Right lobe of liver (tissue), 6 donors: ENCODE data around the gene RNF150. TPM values are rescaled to one million over a fixed set of nuclear protein-coding genes. Genes with fewer than 3 reads are reported as not detected.

Source experiments
- ATAC-seq, 4 donors: fragments of 200-7000 bp; cut with Tn5 transposase; one replicate each; pipeline ENCODE4 v1.9.1; 2020; ENCODE audit warnings: mild to moderate bottlenecking in 4 of 4, moderate library complexity in 4 of 4
- DNase-seq, 3 donors: peaks; one replicate each; pipeline ENCODE4 v3.0.0-alpha.2; 2020
- H3K27ac ChIP-seq, 3 donors: fragments of 200-600 bp; one replicate each; pipeline ENCODE4 v1.8.0; 2022
- H3K27me3 ChIP-seq, 2 donors: fragments of 200-600 bp; one replicate each; pipeline ENCODE4 v1.8.0; 2022
- H3K36me3 ChIP-seq, 4 donors: fragments of 200-600 bp; sonication (generic) in 1 of 4; one replicate each; pipeline versions ENCODE4 v1.5.1 to v1.8.0; 2017 to 2022; ENCODE audit warnings: control low read depth in 1 of 4
- H3K4me1 ChIP-seq, 4 donors: fragments of 200-600 bp; sonication (generic) in 1 of 4; one replicate each; pipeline versions ENCODE4 v1.5.1 to v1.8.0; 2017 to 2022; ENCODE audit warnings: control low read depth in 1 of 4
- H3K4me3 ChIP-seq, 3 donors: fragments of 200-600 bp; one replicate each; pipeline ENCODE4 v1.8.0; 2022
- H3K9me3 ChIP-seq, 4 donors: fragments of 200-600 bp; sonication (generic) in 1 of 4; one replicate each; pipeline versions ENCODE4 v1.5.1 to v1.8.0; 2017 to 2022; ENCODE audit warnings: control low read depth in 1 of 4
- POLR2A ChIP-seq: fragments of 450-650 bp; IDR thresholded peaks from one replicate; pipeline ENCODE4 v1.6.1; 2017; ENCODE audit warnings: antibody characterized with exemption, mild to moderate bottlenecking
- WGBS: methylation state at CpG from one replicate; pipeline ENCODE4 v1.1.6; 2018; ENCODE audit warnings: low coverage, low lambda C conversion rate; ENCODE audit not compliant: insufficient coverage; ENCODE audit errors: missing lambda C conversion rate; 5-methylcytosine and 5-hydroxymethylcytosine counted together
- intact Hi-C, 2 donors: fragments of 100-400 bp; cut with DNase I; formaldehyde crosslinking; loops; one replicate each; pipeline versions ENCODE4 v1.11.2 to v1.14.1; 2022
- total RNA-seq, 6 experiments: library from RNA; depleted of rRNA in 2 of 6; stranded (reverse); fragments of >200 nt in 2 of 6; fragmentation: NEBNext Ultra II Directional in 3 of 6; extraction: Animal tissue kit (Norgen Biotek cat#: 25700) in 3 of 6; gene quantifications; one replicate each; pipeline versions ENCODE4 v1.1.0 to v1.2.4, GENCODE V29; 2016 to 2023
- TF ChIP-seq, protein P1 (sequence below), 4 donors: fragments of 200-600 bp in 3 of 4; fragments of 450-650 bp in 1 of 4; IDR thresholded peaks; one replicate each; pipeline versions ENCODE4 v1.5.1 to v1.8.0; 2016 to 2022; ENCODE audit warnings: antibody characterized with exemption in 4 of 4, mild to moderate bottlenecking in 2 of 4
- donor health status: DM: no; HTN: yes; CAD: no.
- donor health status: DM: no; HTN: no; CAD: no.
- donor health status: DM: no; HTN: no; CAD: no.
- donor health status: DM: no; HTN: yes; CAD: no.
- donor health status: DM: no; HTN: yes; CAD: no.

RNF150 gene
- total RNA-seq, 6 experiments from 2014 or later, result 1.2 to 1.8 (median 1.5) TPM

DNA sequence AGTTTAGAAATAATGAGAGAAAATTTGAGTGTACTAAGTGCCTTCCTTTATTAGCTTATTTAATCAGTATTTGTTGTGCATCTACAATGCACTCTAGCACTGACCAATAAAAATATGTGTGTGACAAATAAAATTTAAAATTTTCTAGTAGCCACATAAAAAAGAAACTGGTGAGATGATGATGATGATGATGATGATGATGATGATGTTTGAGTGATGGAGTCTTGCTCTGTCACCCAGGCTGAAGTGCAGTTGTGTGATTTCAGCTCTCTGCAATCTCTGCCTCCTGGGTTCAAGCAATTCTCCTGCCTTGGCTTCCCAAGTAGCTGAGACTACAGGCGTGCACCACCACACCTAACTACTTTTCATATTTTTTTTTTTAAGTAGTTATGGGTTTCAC is 110.2 kb downstream of the RNF150 start:
- Histone ChIP-seq H3K4me1 (no peaks in the 10 kb centered on the region), H3K27ac (no peak overlapping the region), H3K9me3 (no peaks in the 10 kb centered on the region), H3K36me3 (no peaks in the 10 kb centered on the region), H3K27me3 (no peaks in the 10 kb centered on the region), H3K4me3 (no peak overlapping the region)
- DNase-seq (no peak), ATAC-seq (no peak)
- 58% methylated on average over 1 of the region's 1 CpG for WGBS
- intact Hi-C loops, result no loop called here
- TF ChIP-seq, protein P1, sequence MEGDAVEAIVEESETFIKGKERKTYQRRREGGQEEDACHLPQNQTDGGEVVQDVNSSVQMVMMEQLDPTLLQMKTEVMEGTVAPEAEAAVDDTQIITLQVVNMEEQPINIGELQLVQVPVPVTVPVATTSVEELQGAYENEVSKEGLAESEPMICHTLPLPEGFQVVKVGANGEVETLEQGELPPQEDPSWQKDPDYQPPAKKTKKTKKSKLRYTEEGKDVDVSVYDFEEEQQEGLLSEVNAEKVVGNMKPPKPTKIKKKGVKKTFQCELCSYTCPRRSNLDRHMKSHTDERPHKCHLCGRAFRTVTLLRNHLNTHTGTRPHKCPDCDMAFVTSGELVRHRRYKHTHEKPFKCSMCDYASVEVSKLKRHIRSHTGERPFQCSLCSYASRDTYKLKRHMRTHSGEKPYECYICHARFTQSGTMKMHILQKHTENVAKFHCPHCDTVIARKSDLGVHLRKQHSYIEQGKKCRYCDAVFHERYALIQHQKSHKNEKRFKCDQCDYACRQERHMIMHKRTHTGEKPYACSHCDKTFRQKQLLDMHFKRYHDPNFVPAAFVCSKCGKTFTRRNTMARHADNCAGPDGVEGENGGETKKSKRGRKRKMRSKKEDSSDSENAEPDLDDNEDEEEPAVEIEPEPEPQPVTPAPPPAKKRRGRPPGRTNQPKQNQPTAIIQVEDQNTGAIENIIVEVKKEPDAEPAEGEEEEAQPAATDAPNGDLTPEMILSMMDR (IDR thresholded peaks at IDR 0.05), result no peak
- TF ChIP-seq POLR2A, result no peak

DNA sequence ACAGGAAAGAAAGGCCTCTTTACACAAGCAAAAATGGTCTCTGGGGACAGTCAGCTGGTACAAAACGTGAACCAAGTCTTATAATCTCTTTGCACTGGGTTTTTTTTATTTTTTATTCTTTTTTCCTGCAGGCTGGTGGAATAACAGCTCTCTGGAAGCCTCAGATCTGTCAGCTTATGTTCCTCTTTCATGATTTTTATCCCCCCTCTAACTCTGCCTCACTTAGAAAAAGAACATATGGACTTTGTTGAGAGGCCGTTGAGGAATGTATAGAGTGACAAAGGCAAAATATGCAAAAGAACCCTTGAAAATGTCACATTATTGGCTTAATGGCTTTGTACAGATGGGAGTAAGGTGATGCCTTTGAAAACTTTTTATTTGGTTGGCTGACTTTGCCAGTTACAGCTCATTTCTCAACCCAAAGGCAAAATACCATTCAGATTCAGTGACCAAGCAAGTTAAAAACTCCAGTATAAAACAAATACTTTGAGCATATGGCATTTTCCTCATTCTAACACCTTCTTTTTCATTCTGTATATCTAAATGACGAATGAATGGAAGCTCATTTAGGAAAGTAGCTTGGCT is 111.1 kb downstream of the RNF150 start:
- Histone ChIP-seq H3K27ac (no peak overlapping the region), H3K4me1 (no peaks in the 10 kb centered on the region), H3K27me3 (no peaks in the 10 kb centered on the region), H3K9me3 (no peaks in the 10 kb centered on the region), H3K36me3 (no peaks in the 10 kb centered on the region), H3K4me3 (no peak overlapping the region)
- no peak for TF ChIP-seq POLR2A
- TF ChIP-seq, protein P1 (IDR thresholded peaks at IDR 0.05), result no peak
- DNase-seq (no peak), ATAC-seq (no peak)
- intact Hi-C loops, result no loop called here
- WGBS, result 71% methylated on average over 3 of the region's 3 CpGs

DNA sequence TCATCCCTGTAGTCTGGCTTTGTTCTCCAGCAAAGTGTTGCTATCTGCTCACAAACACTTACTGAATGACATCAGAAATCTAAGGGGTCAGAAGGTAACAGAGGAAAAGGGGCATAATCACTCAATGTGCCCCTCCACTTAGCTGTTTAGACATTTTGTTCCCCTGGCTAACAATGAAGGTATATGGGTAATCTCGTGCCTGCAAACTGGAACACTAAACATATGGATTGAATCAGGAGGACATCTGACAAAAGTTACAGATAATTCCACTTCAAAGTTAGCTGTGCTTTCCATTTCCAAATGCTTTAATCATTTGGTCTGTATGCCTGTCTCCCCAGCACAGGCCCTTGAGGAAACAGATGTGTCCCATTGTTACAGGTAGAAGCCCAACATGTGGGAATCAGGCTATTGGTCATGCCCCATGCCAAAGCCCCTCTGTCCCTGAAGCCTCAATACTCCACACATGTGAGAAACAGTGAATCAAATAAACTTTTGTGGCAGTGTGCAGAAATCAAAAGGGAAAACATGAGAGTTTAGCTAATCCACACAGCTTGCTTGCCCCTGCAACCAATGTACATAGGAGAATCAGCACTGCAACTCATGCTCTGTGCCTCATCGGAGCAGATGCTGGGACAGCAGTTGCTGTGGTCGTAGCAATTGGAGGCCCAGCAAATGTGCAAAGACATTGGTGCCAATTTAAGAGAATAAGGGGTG is 111.7 kb downstream of the RNF150 start:
- TF ChIP-seq POLR2A, result no peak
- TF ChIP-seq, protein P1 (IDR thresholded peaks at IDR 0.05), result no peak
- no peak overlapping the region for H3K4me3 ChIP-seq
- H3K4me1 ChIP-seq, result no peaks in the 10 kb centered on the region
- WGBS, result 52% methylated on average over 3 of the region's 3 CpGs
- no peaks in the 10 kb centered on the region for H3K9me3 ChIP-seq
- no peak for ATAC-seq
- H3K27ac ChIP-seq, result no peak overlapping the region
- DNase-seq, result no peak
- no peaks in the 10 kb centered on the region for H3K27me3 ChIP-seq
- no peaks in the 10 kb centered on the region for H3K36me3 ChIP-seq
- intact Hi-C loops, result no loop called here

DNA sequence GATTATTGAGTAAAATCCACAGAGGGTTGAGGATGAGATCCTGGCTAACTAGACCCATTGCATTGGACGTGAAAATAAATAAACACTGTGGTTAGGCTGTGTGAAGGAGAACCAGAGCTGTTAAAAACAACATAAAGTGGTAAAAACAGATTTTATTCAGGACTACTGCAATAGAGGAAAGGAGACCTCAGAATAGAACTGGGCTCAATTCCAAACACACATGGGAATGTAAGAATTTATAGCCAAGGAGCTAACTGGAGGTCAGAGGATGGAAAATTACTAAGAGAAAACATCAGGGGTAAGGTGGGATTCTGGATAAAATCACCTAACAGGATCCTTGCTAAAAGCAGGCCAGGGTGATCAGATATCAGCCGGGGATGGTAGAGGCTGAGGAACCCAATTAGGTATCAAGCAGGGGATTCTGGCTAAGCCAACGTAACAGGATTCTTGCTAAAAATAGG is 112.4 kb downstream of the RNF150 start:
- Histone ChIP-seq H3K36me3 (no peaks in the 10 kb centered on the region), H3K27ac (no peak overlapping the region), H3K4me3 (no peak overlapping the region), H3K4me1 (no peaks in the 10 kb centered on the region), H3K9me3 (no peaks in the 10 kb centered on the region), H3K27me3 (no peaks in the 10 kb centered on the region)
- WGBS, result 42% methylated on average over 3 of the region's 3 CpGs
- intact Hi-C loops, result no loop called here
- ATAC-seq (no peak), DNase-seq (no peak)
- TF ChIP-seq, protein P1 (IDR thresholded peaks at IDR 0.05), result no peak
- TF ChIP-seq POLR2A, result no peak
